DMS53 treated with DMSO at 0.1 percent for 48 hours (cell line): Measurements from ENCODE around the gene RGN.
"Not testable (repeated sequence)": the region's sequence is repeated elsewhere in the genome, so short reads cannot be mapped to it uniquely, and the experiment has no call there.

Source experiments
- DNase-seq: peaks from one replicate; lab custom pipeline; 2025; ENCODE audit not compliant: unreplicated experiment; lab: John Stamatoyannopoulos, UW

Gene RGN

DNA sequence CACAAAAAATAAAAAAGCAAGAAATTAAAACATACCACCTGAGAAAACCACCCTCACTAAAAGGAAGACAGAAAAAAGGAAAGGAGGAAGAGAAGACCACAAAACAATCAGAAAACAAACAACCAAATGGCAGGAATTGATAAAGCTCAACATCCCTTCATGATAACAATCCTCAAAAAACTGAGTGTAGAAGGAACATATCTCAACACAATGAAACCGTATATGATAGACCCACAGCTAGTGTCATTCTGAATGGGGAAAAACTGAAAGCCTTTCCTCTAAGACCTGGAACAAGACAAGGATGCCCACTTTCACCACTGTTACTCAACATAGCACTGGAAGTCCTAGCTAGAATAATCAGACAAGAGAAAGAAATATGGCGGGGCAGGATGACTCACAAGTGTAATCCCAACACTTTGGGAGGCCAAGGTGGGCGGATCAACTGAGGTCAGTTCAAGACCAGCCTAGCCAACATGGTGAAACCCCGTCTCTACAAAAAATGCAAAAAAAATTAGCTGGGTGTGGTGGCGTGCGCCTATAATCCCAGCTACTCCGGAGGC lies 38.4 kb downstream of the RGN start:
- not testable (repeated sequence) for DNase-seq

DNA sequence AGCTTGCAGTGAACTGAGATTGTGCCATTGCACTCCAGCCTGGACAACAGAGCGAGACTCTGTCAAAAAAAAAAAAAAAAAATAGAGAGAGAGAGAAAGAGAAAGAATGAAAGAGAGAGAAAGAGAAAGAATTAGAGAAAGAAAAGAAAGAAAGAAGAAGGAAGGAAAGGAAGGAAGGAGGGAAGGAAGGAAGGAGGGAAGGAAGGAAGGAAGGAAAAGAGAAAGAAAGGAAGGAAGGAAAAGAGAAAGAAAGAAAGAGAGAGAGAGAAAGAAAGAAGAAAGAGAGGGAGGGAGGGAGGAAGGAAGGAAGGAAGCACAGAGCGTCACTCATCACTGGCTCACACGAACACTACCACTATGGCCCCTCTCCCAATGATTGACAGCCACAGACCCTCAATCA lies 46.2 kb downstream of the RGN start:
- DNase-seq: not testable (repeated sequence)

DNA sequence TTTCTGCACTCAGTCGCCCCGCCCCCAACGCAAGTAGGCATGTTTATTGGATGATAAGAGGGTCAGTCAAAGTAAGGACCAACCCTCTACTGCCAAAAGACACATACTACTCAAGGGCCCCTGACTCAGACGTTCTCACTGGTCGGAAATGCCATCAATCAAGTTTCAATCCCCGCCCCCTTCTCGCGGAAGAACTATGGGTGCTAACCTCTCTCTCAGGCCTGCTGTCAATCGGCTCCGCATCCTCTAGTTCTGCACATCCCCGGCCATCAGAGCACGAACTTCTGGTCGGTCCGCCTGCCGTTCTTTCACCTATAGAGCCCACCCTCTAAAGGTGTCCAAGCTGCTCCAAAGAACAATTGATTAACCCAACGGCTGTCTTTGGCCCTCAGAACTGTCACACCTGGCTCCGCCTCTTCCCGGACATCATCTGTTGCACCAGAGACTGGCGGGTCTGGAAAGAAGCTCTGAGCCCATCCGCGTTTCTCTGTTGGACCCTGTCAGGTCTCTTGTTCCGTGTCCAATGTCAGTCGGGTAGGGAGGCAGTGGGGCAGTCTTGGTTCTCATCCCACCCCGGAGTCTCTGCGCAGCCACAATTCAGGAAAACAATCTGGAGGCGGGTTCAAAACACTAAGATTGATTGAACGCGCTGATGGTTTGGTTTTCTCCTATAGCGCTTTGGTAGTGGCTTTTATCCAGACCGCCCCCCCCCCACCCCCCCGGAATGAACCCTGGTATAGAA lies 51.1 kb downstream of the RGN start:
- DNase-seq: peak; percentile 87

DNA sequence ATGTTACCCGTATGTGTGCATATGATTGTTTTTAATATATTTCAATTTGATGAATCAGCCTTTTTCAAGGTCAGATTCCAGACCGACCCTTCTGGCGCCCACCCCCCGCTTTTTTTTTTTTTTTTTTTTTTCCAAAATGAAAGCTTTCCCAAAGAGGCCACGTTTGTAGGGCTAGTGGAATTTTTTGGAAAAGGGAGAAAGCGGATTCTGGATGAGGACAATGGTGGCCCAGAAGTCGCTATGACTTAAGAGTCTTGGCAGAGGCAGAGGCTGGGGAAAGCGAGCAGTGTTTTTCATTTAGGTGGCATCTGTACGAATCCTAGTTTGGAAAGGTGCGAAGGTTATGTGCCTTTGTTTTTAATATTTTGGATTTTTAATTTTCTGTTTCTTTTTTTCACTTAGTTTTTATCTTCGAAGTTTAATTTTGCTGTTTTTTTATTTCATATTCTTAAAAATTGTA lies 51.7 kb downstream of the RGN start:
- DNase-seq: no peak

DNA sequence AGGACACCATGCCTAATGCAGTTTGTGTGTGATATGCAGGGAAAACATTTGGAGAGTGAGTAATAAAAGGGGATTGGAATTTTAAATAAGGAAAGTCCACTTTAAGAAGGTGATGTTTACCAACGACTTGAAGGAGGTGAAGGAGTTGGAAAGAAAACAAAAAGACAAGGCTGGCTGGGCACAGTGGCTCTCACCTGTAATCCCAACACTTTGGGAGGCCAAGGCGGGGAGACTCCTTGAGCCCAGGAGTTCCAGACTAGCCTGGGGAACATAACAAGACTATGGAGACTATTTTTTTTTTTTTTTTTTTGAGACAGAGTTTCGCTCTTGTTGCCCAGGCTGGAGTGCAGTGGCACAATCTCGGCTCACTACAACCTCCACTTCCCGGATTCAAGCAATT lies 55.2 kb downstream of the RGN start:
- no peak for DNase-seq

DNA sequence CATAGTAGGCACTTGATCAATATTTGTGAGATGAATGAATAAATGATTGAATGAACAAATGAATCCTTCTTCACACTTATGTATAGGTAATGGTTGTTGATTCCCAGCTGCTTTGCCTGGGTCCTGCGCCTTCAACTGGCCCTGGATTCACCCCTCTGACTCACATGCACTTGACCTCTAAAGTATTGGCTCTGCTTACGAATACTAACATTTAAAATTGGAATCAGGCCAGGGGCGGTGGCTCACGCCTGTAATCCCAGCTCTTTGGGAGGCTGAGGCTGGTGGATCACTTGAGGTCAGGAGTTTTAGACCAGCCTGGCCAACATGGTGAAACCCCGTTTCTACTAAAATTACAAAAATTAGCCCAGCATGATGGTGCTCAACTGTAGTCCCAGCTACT lies 57.4 kb downstream of the RGN start:
- peak; percentile 55 for DNase-seq

DNA sequence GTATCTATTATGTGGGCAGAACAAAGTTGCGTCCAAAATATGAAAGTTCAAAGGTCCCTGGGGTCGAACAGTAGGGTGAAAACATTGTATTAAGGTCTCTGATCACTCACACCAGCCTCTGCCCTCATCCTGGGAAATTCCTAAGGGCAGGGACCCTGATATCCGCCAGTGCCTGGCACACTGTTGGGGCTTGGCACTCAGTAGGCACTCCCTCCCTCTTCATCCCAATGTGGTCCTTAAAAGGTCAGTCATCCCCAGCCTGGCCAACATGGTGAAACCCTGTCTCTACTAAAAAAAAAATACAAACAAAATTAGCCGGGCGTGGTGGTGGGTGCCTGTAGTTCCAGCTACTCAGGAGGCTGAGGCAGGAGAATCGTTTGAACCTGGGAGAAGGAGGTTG lies 59.9 kb downstream of the RGN start:
- DNase-seq: no peak
